Adrenal gland (tissue), 12 donors: ENCODE results near the gene LSM7. TPM values are rescaled to one million over a fixed set of nuclear protein-coding genes. Genes with fewer than 3 reads are reported as not detected.
A peak's percentile ranks its signal among the peaks of the same experiment; 100 is the strongest.

Experiments
- DNase-seq, 7 donors: peaks; one replicate each; pipeline ENCODE4 v3.0.0-alpha.2; 2019 to 2020
- H3K27ac ChIP-seq, 5 donors: fragments of 200-600 bp; sonication (generic) in 4 of 5; 1 replicate in 3 of 5; 2 replicates in 2 of 5; pipeline versions ENCODE4 v1.5.1 to v1.8.0; 2016 to 2020; ENCODE audit warnings: mild to moderate bottlenecking in 1 of 5
- H3K27me3 ChIP-seq: fragments of 200-600 bp; 2 replicates; pipeline ENCODE4 v1.8.0; 2021
- H3K36me3 ChIP-seq, 2 donors: fragments of 200-600 bp; replicated peaks in 1 of 2; 1 replicate in 1 of 2; 2 replicates in 1 of 2; pipeline versions ENCODE4 v1.5.1 to v1.8.0; 2018 to 2022
- H3K4me1 ChIP-seq, 2 donors: fragments of 200-600 bp; replicated peaks in 1 of 2; 1 replicate in 1 of 2; 2 replicates in 1 of 2; pipeline versions ENCODE4 v1.5.1 to v1.8.0; 2018 to 2021
- H3K4me3 ChIP-seq, 4 donors: fragments of 200-600 bp; sonication (generic) in 3 of 4; one replicate each; pipeline ENCODE4 v1.5.1; 2016 to 2018
- H3K9me3 ChIP-seq, 3 donors: fragments of 200-600 bp; sonication (generic) in 1 of 3; replicated peaks in 1 of 3; 1 replicate in 2 of 3; 2 replicates in 1 of 3; pipeline versions ENCODE4 v1.5.1 to v1.8.0; 2016 to 2021
- POLR2A ChIP-seq, 2 donors: fragments of 450-650 bp; IDR thresholded peaks; one replicate each; pipeline ENCODE4 v1.6.1; 2017; ENCODE audit warnings: antibody characterized with exemption in 2 of 2, mild to moderate bottlenecking in 2 of 2, moderate library complexity in 1 of 2
- WGBS, 4 donors: extraction: QIAGEN DNeasy Blood & Tissue Kit in 2 of 4; methylation state at CpG; one replicate each; pipeline versions ENCODE4 v1.1.5 to v1.1.7; 2013 to 2017; 5-methylcytosine and 5-hydroxymethylcytosine counted together
- intact Hi-C, 2 donors: fragments of 100-400 bp; cut with DNase I; formaldehyde crosslinking; loops; one replicate each; pipeline versions ENCODE4 v1.14.1 to v1.15.0; 2022 to 2023
- polyA plus RNA-seq, 3 donors: library from polyadenylated mRNA; stranded (reverse); fragments of 200-250 nt in 2 of 3; fragments of 350-450 nt in 1 of 3; fragmentation: Illumina TruSeq in 1 of 3; extraction: RNeasy Lipid Tissue Mini Kit (QIAGEN cat#74804) in 1 of 3; gene quantifications; one replicate each; pipeline ENCODE4 v1.2.3, GENCODE V29; 2013 to 2014
- total RNA-seq, 9 donors: library from RNA; depleted of rRNA in 4 of 9; stranded (reverse); fragments of >200 nt in 4 of 9; fragments of 120-200 nt in 1 of 9; fragmentation: NEBNext Ultra II Directional in 1 of 9; extraction: Animal tissue kit (Norgen Biotek cat#: 25700) in 1 of 9; gene quantifications; one replicate each; pipeline versions ENCODE4 v1.1.0 to v1.2.4, GENCODE V29; 2013 to 2023
- TF ChIP-seq, protein P1 (sequence below), 6 experiments: fragments of 450-650 bp in 4 of 6; fragments of 200-600 bp in 2 of 6; sonication (generic) in 1 of 6; IDR thresholded peaks; 1 replicate in 5 of 6; 2 replicates in 1 of 6; pipeline versions ENCODE4 v1.5.1 to v1.8.0; 2016 to 2021; ENCODE audit warnings: antibody characterized with exemption in 6 of 6, mild to moderate bottlenecking in 2 of 6, moderate library complexity in 1 of 6
- donor health status: healthy with polysubstance abuse.
- donor health status: Bipolar disorder and iron deficiency.
- donor health status: DM: yes; HTN: yes; CAD: no.
- donor health status: DM: no; HTN: no; CAD: no.
- donor health status: DM: no; HTN: no; CAD: no.
- donor health status: DM: yes; HTN: yes; CAD: no.

LSM7 gene
- total and polyA plus RNA-seq, 12 donors: 24.1 to 355 (median 78.1) TPM

DNA sequence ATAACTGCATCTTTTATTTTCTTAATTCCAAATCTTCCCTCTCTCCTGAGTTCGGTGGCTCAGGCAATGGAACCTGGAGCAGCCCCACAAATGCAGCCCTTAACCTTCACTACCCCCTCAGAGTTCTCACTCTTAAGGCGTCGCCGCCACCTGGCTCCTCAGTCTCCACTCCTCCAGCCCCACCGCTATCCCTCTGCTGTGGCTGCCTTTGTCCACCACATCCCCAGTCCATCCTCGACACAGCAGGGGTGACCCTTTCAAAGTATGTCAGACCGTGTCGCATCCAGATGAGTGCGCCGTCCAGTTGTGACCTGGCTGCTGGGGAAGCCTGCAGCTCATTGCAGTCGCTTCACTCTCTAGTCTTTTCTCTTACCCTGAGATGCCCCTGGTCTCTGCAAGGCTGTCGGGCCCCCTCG is 1.1 kb upstream of the LSM7 start:
- WGBS, 4 donors: 64 to 75% (median 67%) methylated on average over 11 to 13 of the region's 13 CpGs
- Histone ChIP-seq H3K36me3 (peaks cover 0 to 9% of the 10 kb centered on the region in 2 donors), H3K27me3 (no peaks in the 10 kb centered on the region), H3K4me3 (peak overlapping the region in 2 of 4 donors; percentile 86 to 95), H3K9me3 (no peaks in the 10 kb centered on the region), H3K27ac (no peak overlapping the region), H3K4me1 (peaks cover 17 to 27% of the 10 kb centered on the region in 2 donors)
- TF ChIP-seq POLR2A (IDR thresholded peaks at IDR 0.05): no peak
- TF ChIP-seq, protein P1, sequence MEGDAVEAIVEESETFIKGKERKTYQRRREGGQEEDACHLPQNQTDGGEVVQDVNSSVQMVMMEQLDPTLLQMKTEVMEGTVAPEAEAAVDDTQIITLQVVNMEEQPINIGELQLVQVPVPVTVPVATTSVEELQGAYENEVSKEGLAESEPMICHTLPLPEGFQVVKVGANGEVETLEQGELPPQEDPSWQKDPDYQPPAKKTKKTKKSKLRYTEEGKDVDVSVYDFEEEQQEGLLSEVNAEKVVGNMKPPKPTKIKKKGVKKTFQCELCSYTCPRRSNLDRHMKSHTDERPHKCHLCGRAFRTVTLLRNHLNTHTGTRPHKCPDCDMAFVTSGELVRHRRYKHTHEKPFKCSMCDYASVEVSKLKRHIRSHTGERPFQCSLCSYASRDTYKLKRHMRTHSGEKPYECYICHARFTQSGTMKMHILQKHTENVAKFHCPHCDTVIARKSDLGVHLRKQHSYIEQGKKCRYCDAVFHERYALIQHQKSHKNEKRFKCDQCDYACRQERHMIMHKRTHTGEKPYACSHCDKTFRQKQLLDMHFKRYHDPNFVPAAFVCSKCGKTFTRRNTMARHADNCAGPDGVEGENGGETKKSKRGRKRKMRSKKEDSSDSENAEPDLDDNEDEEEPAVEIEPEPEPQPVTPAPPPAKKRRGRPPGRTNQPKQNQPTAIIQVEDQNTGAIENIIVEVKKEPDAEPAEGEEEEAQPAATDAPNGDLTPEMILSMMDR (IDR thresholded peaks at IDR 0.05): no peak
- DNase-seq: no peak
- intact Hi-C loops: no loop called here

DNA sequence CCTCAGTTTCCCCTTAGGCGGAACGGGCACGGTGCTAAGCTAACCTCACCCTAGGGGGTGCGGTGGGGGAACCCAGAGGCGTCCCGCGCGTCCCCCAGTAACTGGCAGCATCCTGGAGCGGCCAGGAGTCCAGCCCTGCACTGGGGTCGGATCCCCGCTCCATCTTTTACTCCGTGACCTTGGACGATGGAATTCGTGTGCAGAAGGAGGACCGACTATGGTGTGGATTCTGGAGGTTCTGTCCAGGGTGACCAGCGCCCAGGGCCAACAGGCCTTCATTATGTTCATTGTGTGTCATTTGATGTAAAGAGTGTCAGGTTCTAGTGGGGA is 728 bp upstream of the LSM7 start:
- peaks cover 0 to 13% of the 10 kb centered on the region in 2 donors for H3K36me3 ChIP-seq
- H3K4me1 ChIP-seq: peaks cover 17 to 27% of the 10 kb centered on the region in 2 donors
- TF ChIP-seq POLR2A (IDR thresholded peaks at IDR 0.05): no peak
- TF ChIP-seq, protein P1 (IDR thresholded peaks at IDR 0.05): no peak
- no peak overlapping the region for H3K27ac ChIP-seq
- intact Hi-C loops: no loop called here
- peak overlapping the region; percentile 42 to 95 (median 70) for H3K4me3 ChIP-seq
- H3K27me3 ChIP-seq: no peaks in the 10 kb centered on the region
- H3K9me3 ChIP-seq: no peaks in the 10 kb centered on the region
- no peak for DNase-seq
- WGBS, 4 donors: 0 to 4% (median 2%) methylated on average over 9 to 16 of the region's 16 CpGs

GRCh38 chr19:2327773-2328400 is 499 bp downstream of the LSM7 start:
- H3K27me3 ChIP-seq: no peaks in the 10 kb centered on the region
- 2% methylated on average over 17 to 18 of the region's 18 CpGs for WGBS, 4 donors
- H3K9me3 ChIP-seq: no peaks in the 10 kb centered on the region
- TF ChIP-seq, protein P1 (IDR thresholded peaks at IDR 0.05): no peak
- TF ChIP-seq POLR2A (IDR thresholded peaks at IDR 0.05): no peak
- peak in 3 of 7 donors; percentile 49 to 69 (median 54) for DNase-seq
- intact Hi-C loops: no loop called here
- H3K27ac ChIP-seq: peak overlapping the region in 3 of 5 donors; percentile 10 to 61 (median 43)
- peak overlapping the region; percentile 55 to 95 (median 80) for H3K4me3 ChIP-seq
- peaks cover 17 to 27% of the 10 kb centered on the region in 2 donors for H3K4me1 ChIP-seq
- H3K36me3 ChIP-seq: peaks cover 0 to 24% of the 10 kb centered on the region in 2 donors

GRCh38 chr19:2326699-2327360 is 1.6 kb downstream of the LSM7 start:
- 86 to 99% (median 90%) methylated on average over 7 to 16 of the region's 16 CpGs for WGBS, 4 donors
- Histone ChIP-seq H3K27ac (no peak overlapping the region), H3K4me1 (peaks cover 17 to 27% of the 10 kb centered on the region in 2 donors), H3K4me3 (no peak overlapping the region), H3K9me3 (no peaks in the 10 kb centered on the region), H3K27me3 (no peaks in the 10 kb centered on the region), H3K36me3 (peaks cover 0 to 28% of the 10 kb centered on the region in 2 donors)
- intact Hi-C loops: no loop called here
- no peak for DNase-seq
- TF ChIP-seq POLR2A (IDR thresholded peaks at IDR 0.05): no peak
- TF ChIP-seq, protein P1 (IDR thresholded peaks at IDR 0.05): no peak
